Heart right ventricle (tissue), 16 donors: ENCODE data around the gene MTG2. TPM values are rescaled to one million over a fixed set of nuclear protein-coding genes. Genes with fewer than 3 reads are reported as not detected.

ENCODE experiments used
- ATAC-seq, 8 donors: fragments of 200-7000 bp; cut with Tn5 transposase; one replicate each; pipeline ENCODE4 v1.9.1; 2020; ENCODE audit warnings: mild to moderate bottlenecking in 8 of 8, moderate library complexity in 8 of 8, moderate number of reproducible peaks in 1 of 8
- DNase-seq, 2 donors: peaks; one replicate each; pipeline ENCODE4 v3.0.0-alpha.2; 2020
- H3K27ac ChIP-seq, 10 donors: fragments of 200-600 bp; sonication (generic) in 2 of 10; one replicate each; pipeline versions ENCODE4 v1.5.0 to v1.8.0; 2020 to 2022; ENCODE audit warnings: mild to moderate bottlenecking in 3 of 10
- H3K27me3 ChIP-seq, 7 donors: fragments of 200-600 bp; one replicate each; pipeline ENCODE4 v1.8.0; 2021 to 2022; ENCODE audit warnings: mild to moderate bottlenecking in 2 of 7
- H3K36me3 ChIP-seq, 9 donors: fragments of 200-600 bp; sonication (generic) in 1 of 9; one replicate each; pipeline versions ENCODE4 v1.5.0 to v1.8.0; 2020 to 2022; ENCODE audit warnings: mild to moderate bottlenecking in 2 of 9
- H3K4me1 ChIP-seq, 9 donors: fragments of 200-600 bp; sonication (generic) in 1 of 9; one replicate each; pipeline versions ENCODE4 v1.5.0 to v1.8.0; 2020 to 2022; ENCODE audit warnings: mild to moderate bottlenecking in 4 of 9
- H3K4me3 ChIP-seq, 10 donors: fragments of 200-600 bp; sonication (generic) in 2 of 10; one replicate each; pipeline versions ENCODE4 v1.5.0 to v1.8.0; 2020 to 2022; ENCODE audit warnings: mild to moderate bottlenecking in 7 of 10, moderate library complexity in 2 of 10
- H3K9me3 ChIP-seq, 11 donors: fragments of 200-600 bp in 10 of 11; sonication (generic) in 2 of 11; one replicate each; pipeline versions ENCODE4 v1.5.0 to v1.8.0; 2013 to 2022; ENCODE audit warnings: mild to moderate bottlenecking in 2 of 11, control low read depth in 1 of 11, moderate library complexity in 1 of 11
- CTCF ChIP-seq, 9 donors: fragments of 200-600 bp; sonication (generic) in 2 of 9; IDR thresholded peaks; one replicate each; pipeline versions ENCODE4 v1.5.0 to v1.8.0; 2021 to 2022; ENCODE audit warnings: antibody characterized with exemption in 9 of 9, mild to moderate bottlenecking in 5 of 9, moderate library complexity in 1 of 9
- WGBS, 2 donors: extraction: QIAGEN DNeasy Blood & Tissue Kit; methylation state at CpG; one replicate each; pipeline ENCODE4 v1.1.7; 2013; ENCODE audit warnings: inconsistent platforms in 1 of 2; 5-methylcytosine and 5-hydroxymethylcytosine counted together
- intact Hi-C, 10 donors: fragments of 100-400 bp; cut with DNase I; formaldehyde crosslinking; loops; one replicate each; pipeline versions ENCODE4 v1.11.1 to v1.14.2; 2022
- polyA plus RNA-seq, 2 donors: library from polyadenylated mRNA; stranded (reverse); fragments of 200-250 nt; gene quantifications; one replicate each; pipeline ENCODE4 v1.2.3, GENCODE V29; 2013
- total RNA-seq, 10 donors: library from RNA; stranded (reverse); fragmentation: NEBNext Ultra II Directional in 3 of 10; extraction: Animal tissue kit (Norgen Biotek cat#: 25700) in 3 of 10; gene quantifications; one replicate each; pipeline versions ENCODE4 v1.2.1 to v1.2.4, GENCODE V29; 2021 to 2023
- donor health status: Arrhythmogenic right ventricular cardiomyopathy.
- donor health status: ischemic (EF 13 %, LVEDD 7.1; RV severe dilation, severe dysfunction).
- donor health status: healthy with polysubstance abuse.
- donor health status: DM: no; HTN: yes; CAD: no.
- donor health status: DM: no; HTN: no; CAD: no.
- donor health status: ischemic (EF 25% LVEDD 6.9; RV normal size, moderate dysfunction).
- donor health status: ischemic (EF 25% LVEDD 5.7; RV mildly dilated, moderate dysfunction).
- donor health status: healthy.
- donor health status: DM: yes; HTN: yes; CAD: no.
- donor health status: Ischemic cardiomyopathy.
- donor health status: ischemic (EF 35%, LVEDD 5.7; RV mildly dilated, moderate dysfunction).
- donor health status: nonischemic (EF 11% LVEDD 7.7; RV severe dilation, severe dysfunction).
- donor health status: DM: yes; HTN: yes; CAD: no.
- donor health status: PGD.
- donor health status: ischemic (EF 29% LVEDD 5.4; RV normal size, mild dysfunction).
- donor health status: nonischemic (EF 23%, LVEDD 6.1; RV moderate dilation, normal function).

The MTG2 gene
- total and polyA plus RNA-seq, 12 donors, result 21.5 to 55.5 (median 28.2) TPM

GRCh38 chr20:62174021-62174804 is 8.6 kb upstream of the MTG2 start:
- Histone ChIP-seq H3K4me1 (peaks cover 0 to 16% (median 0%) of the 10 kb centered on the region in 9 donors), H3K27ac (no peak overlapping the region), H3K9me3 (no peaks in the 10 kb centered on the region), H3K36me3 (peaks cover 0 to 76% (median 0%) of the 10 kb centered on the region in 9 donors), H3K4me3 (no peak overlapping the region), H3K27me3 (no peaks in the 10 kb centered on the region)
- 96% methylated on average over 28 of the region's 28 CpGs for WGBS, 2 donors
- DNase-seq (no peak), ATAC-seq (no peak)
- no peak for TF ChIP-seq CTCF (IDR thresholded peaks at IDR 0.05)
- intact Hi-C loops, result no loop called here

GRCh38 chr20:62174870-62175624 is 7.8 kb upstream of the MTG2 start:
- WGBS, 2 donors, result 96 to 97% methylated on average over 26 of the region's 26 CpGs

GRCh38 chr20:62175711-62176110 is 7.1 kb upstream of the MTG2 start:
- DNase-seq (no peak), ATAC-seq (no peak)
- H3K36me3 ChIP-seq, result peaks cover 0 to 79% (median 0%) of the 10 kb centered on the region in 9 donors
- H3K4me1 ChIP-seq, result peaks cover 0 to 14% (median 0%) of the 10 kb centered on the region in 9 donors
- intact Hi-C loops, result no loop called here
- WGBS, 2 donors, result 94 to 98% methylated on average over 10 of the region's 10 CpGs
- H3K9me3 ChIP-seq, result no peaks in the 10 kb centered on the region
- H3K4me3 ChIP-seq, result no peak overlapping the region
- TF ChIP-seq CTCF (IDR thresholded peaks at IDR 0.05), result no peak
- H3K27ac ChIP-seq, result no peak overlapping the region
- H3K27me3 ChIP-seq, result no peaks in the 10 kb centered on the region

More at GRCh38 chr20:62174870-62175624, 7.8 kb upstream of the MTG2 start:
- no peaks in the 10 kb centered on the region for H3K9me3 ChIP-seq
- intact Hi-C loops, result no loop called here
- ATAC-seq, result no peak
- DNase-seq, result peak in 1 of 2 donors; percentile 4
- peaks cover 0 to 76% (median 0%) of the 10 kb centered on the region in 9 donors for H3K36me3 ChIP-seq
- no peaks in the 10 kb centered on the region for H3K27me3 ChIP-seq
- H3K4me1 ChIP-seq, result peaks cover 0 to 16% (median 0%) of the 10 kb centered on the region in 9 donors
- no peak for TF ChIP-seq CTCF (IDR thresholded peaks at IDR 0.05)
- H3K4me3 ChIP-seq, result no peak overlapping the region
- no peak overlapping the region for H3K27ac ChIP-seq

DNA sequence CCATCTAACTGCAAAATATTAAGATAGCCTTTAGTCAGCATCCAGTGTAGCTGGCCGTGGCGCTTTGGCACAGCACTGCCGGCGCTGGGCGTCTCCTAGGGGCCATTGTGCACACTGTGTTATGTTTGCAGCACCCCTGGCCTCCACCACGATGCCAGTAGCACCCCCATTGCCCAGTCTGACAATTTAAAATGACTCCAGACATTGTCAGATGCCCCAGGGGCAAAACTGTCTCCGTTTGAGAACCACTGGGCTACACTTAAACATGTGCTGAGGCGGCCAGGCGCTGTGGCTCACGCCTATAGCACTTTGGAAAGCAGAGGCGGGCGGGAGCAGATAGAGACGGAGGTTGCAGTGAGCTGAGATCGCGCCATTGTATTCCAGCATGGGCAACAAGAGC is 6.0 kb upstream of the MTG2 start:
- 93 to 94% methylated on average over 15 of the region's 15 CpGs for WGBS, 2 donors
- DNase-seq (no peak), ATAC-seq (no peak)
- no peaks in the 10 kb centered on the region for H3K27me3 ChIP-seq
- intact Hi-C loops, result no loop called here
- H3K4me3 ChIP-seq, result no peak overlapping the region
- no peak overlapping the region for H3K27ac ChIP-seq
- no peak for TF ChIP-seq CTCF (IDR thresholded peaks at IDR 0.05)
- H3K36me3 ChIP-seq, result peaks cover 0 to 82% (median 0%) of the 10 kb centered on the region in 9 donors
- no peaks in the 10 kb centered on the region for H3K9me3 ChIP-seq
- H3K4me1 ChIP-seq, result peaks cover 0 to 7% (median 2%) of the 10 kb centered on the region in 9 donors
